SK-N-SH treated with all-trans-retinoic acid at 6 μM for 48 hours (cell line): ENCODE measurements around the gene ARHGAP24.
"Not testable (repeated sequence)": the region's sequence is repeated elsewhere in the genome, so short reads cannot be mapped to it uniquely, and the experiment has no call there.

Source experiments
- CREB5 ChIP-seq: fragments of 250-450 bp; sonication (Bioruptor Pico); IDR thresholded peaks from 2 replicates; pipeline ENCODE4 v1.5.1; 2020; ENCODE audit warnings: low read depth, mild to moderate bottlenecking, moderate library complexity
- CSDC2 ChIP-seq: fragments of 250-450 bp; sonication (Bioruptor Pico); IDR thresholded peaks from 2 replicates; pipeline ENCODE4 v1.5.0; 2020; ENCODE audit warnings: mild to moderate bottlenecking, moderate library complexity
- GLIS3 ChIP-seq: fragments of 250-450 bp; sonication (Bioruptor Pico); IDR thresholded peaks from 2 replicates; pipeline ENCODE4 v1.5.0; 2020; ENCODE audit warnings: mild to moderate bottlenecking, moderate library complexity
- POU6F1 ChIP-seq: fragments of 250-450 bp; sonication (Bioruptor Pico); IDR thresholded peaks from 2 replicates; pipeline ENCODE4 v1.8.0; 2021; ENCODE audit warnings: low read depth, mild to moderate bottlenecking, moderate library complexity, borderline replicate concordance
- SNAI2 ChIP-seq: fragments of 250-450 bp; sonication (Bioruptor Pico); IDR thresholded peaks from 2 replicates; pipeline ENCODE4 v1.5.0; 2020; ENCODE audit warnings: mild to moderate bottlenecking, moderate library complexity
- TCF4 ChIP-seq: fragments of 250-450 bp; sonication (Bioruptor Pico); IDR thresholded peaks from 2 replicates; pipeline ENCODE4 v1.8.0; 2021; ENCODE audit warnings: mild to moderate bottlenecking, moderate library complexity, borderline replicate concordance
- ZFP3 ChIP-seq: fragments of 250-450 bp; sonication (Bioruptor Pico); IDR thresholded peaks from 2 replicates; pipeline ENCODE4 v1.5.0; 2020; ENCODE audit warnings: mild to moderate bottlenecking, moderate library complexity

- not testable (repeated sequence) for TF ChIP-seq ZFP3 (CRISPR knock-in tag); GLIS3; CSDC2 (CRISPR knock-in tag); SNAI2 (CRISPR knock-in tag); POU6F1 (CRISPR knock-in tag); TCF4 (CRISPR knock-in tag); CREB5 (CRISPR knock-in tag)
These were observed 345.2 kb downstream of the ARHGAP24 start for GRCh38 chr4:85820101-85820500.
